Left ventricle myocardium inferior (tissue), 1 donor: ENCODE results near the gene HBP1. TPM values are rescaled to one million over a fixed set of nuclear protein-coding genes. Genes with fewer than 3 reads are reported as not detected.

ENCODE experiments used
- DNase-seq: peaks from one replicate; pipeline ENCODE4 v3.0.0-alpha.2; 2020
- H3K27ac ChIP-seq: fragments of 200-600 bp; replicated peaks from 2 replicates; pipeline ENCODE4 v1.8.0; 2021
- H3K27me3 ChIP-seq: fragments of 200-600 bp; 2 replicates; pipeline ENCODE4 v1.8.0; 2021; ENCODE audit warnings: low read depth
- H3K36me3 ChIP-seq: fragments of 200-600 bp; 2 replicates; pipeline ENCODE4 v1.8.0; 2021
- H3K4me1 ChIP-seq: fragments of 200-600 bp; 2 replicates; pipeline ENCODE4 v1.8.0; 2021
- H3K4me3 ChIP-seq: fragments of 200-600 bp; 2 replicates; pipeline ENCODE4 v1.8.0; 2021; ENCODE audit warnings: mild to moderate bottlenecking, moderate library complexity
- H3K9me3 ChIP-seq: fragments of 200-600 bp; replicated peaks from 2 replicates; pipeline ENCODE4 v1.8.0; 2021
- CTCF ChIP-seq: fragments of 200-600 bp; IDR thresholded peaks from 2 replicates; pipeline ENCODE4 v1.8.0; 2021; ENCODE audit warnings: antibody characterized with exemption, mild to moderate bottlenecking, borderline replicate concordance
- intact Hi-C: fragments of 100-400 bp; cut with micrococcal nuclease; formaldehyde crosslinking; loops from one replicate; pipeline ENCODE4 v1.11.0; 2022
- long read RNA-seq: library from polyadenylated mRNA; unstranded; transcript quantifications from one replicate; pipeline ENCODE4 v2.0.0, GENCODE V29; 2021
- total RNA-seq: library from RNA; stranded (reverse); fragmentation: NEBNext Ultra II Directional; extraction: Animal tissue kit (Norgen Biotek cat#: 25700); gene quantifications from one replicate; pipeline ENCODE4 v1.2.1, GENCODE V29; 2021
- donor health status: DM: no; HTN: yes; CAD: no; lungs with severe emphysema.

The HBP1 gene
- 56.9 TPM for total RNA-seq
- long read RNA-seq, transcript HBP1-201 (11 exons, 2,829 nt) = minor isoform, 13 of 48 reads
- long read RNA-seq, transcript HBP1-208 (11 exons, 2,704 nt) = major isoform, 23 of 48 reads
- long read RNA-seq, partial matches to known transcripts = 5 of 48 reads
- long read RNA-seq, other reads (novel, unspliced or antisense) = 7 of 48 reads

- Histone ChIP-seq H3K36me3 (no peaks in the 10 kb centered on the region), H3K9me3 (no peaks in the 10 kb centered on the region), H3K27ac (peak within 1 kb of the TSS; percentile 96), H3K27me3 (no peaks in the 10 kb centered on the region), H3K4me1 (peaks cover 54% of the 10 kb centered on the region), H3K4me3 (peak within 1 kb of the TSS; percentile 84)
- peak; percentile 99 for DNase-seq
- no peak for TF ChIP-seq CTCF
- intact Hi-C loops = no loop called here
These were observed at the start of gene HBP1 for GRCh38 chr7:107168233-107169119. Gene HBP1 (plus strand): TSS chr7:107169003. CDS start chr7:107179894, 10,891 bp downstream.

- Histone ChIP-seq H3K36me3 (no peaks in the 10 kb centered on the region), H3K27ac (no peak overlapping the region), H3K4me3 (no peak overlapping the region), H3K4me1 (peaks cover 35% of the 10 kb centered on the region), H3K27me3 (no peaks in the 10 kb centered on the region), H3K9me3 (no peaks in the 10 kb centered on the region)
- intact Hi-C loops = no loop called here
- TF ChIP-seq CTCF = no peak
- DNase-seq = no peak
These were observed 49.3 kb upstream of the HBP1 start for GRCh38 chr7:107119376-107120105.

DNA sequence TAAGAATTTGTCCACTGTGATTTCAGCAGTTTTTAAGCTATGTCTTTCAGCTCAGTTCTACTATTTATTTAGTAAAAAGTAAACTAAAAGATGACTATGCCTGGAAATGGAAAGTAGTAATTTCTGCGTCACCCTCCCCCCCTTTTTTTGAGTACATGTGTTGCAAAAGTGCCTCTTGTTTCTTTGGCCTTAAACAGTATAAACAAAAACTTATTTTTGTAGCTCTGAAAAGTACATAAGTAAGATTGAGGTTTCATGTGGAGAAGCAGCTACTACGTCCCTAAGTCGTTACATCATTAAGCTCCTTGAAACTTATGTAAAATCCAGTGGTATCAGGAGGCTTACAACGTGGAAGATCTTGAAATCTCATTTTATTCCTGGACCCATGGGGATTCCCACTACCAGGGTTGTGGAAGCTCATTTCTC is 46.3 kb upstream of the HBP1 start:
- intact Hi-C loops = no loop called here

DNA sequence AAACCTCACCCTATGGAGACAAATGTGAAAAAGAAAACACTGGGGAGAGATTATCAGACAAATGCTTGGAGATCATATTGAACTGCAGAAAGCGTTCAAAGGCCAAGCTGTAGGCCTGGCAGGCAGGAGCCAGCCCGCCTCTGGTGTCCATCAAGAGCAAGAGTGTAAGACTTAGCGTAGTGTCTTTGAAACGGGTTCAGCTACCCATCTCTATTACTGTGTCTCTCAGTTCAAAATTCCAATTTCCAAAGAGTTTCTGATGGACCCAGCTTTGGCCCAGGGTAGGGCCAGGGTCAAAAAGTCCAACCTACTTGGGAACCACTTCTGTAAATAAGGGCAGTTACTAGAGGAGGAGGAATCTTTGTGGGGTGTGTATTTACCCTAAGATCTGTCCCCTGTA is 45.4 kb upstream of the HBP1 start:
- Histone ChIP-seq H3K27ac (no peak overlapping the region), H3K4me3 (no peak overlapping the region), H3K36me3 (no peaks in the 10 kb centered on the region), H3K4me1 (peaks cover 10% of the 10 kb centered on the region), H3K27me3 (no peaks in the 10 kb centered on the region), H3K9me3 (no peaks in the 10 kb centered on the region)
- TF ChIP-seq CTCF = no peak
- no peak for DNase-seq
- intact Hi-C loops = no loop called here

More for the DNA sequence above, 46.3 kb upstream of the HBP1 start:
- no peaks in the 10 kb centered on the region for H3K9me3 ChIP-seq
- H3K27ac ChIP-seq = peak overlapping the region; percentile 18
- peaks cover 19% of the 10 kb centered on the region for H3K4me1 ChIP-seq
- no peaks in the 10 kb centered on the region for H3K36me3 ChIP-seq
- DNase-seq = no peak
- H3K27me3 ChIP-seq = no peaks in the 10 kb centered on the region
- TF ChIP-seq CTCF = no peak
- no peak overlapping the region for H3K4me3 ChIP-seq

DNA sequence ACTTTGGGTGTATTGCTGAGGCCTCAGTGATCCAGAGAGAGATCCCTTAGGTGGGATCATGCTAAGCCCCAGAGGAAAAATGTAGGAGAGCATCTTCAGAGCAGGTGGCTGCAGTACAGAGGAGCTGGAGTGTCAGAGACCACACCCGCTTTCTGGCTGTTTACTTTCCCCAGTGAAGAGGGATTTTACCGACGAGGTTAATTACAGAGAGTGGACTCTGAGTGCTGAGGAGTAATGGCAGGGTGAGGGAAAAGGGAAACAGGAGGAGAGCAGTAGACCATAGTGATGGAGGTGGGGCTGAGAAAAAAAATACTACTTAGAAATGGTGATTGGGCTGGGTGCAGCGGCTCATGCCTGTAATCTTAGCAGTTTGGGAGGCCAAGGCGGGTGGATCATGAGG is 43.3 kb upstream of the HBP1 start:
- H3K36me3 ChIP-seq = no peaks in the 10 kb centered on the region
- intact Hi-C loops = no loop called here
- DNase-seq = no peak
- H3K9me3 ChIP-seq = no peaks in the 10 kb centered on the region
- no peaks in the 10 kb centered on the region for H3K27me3 ChIP-seq
- TF ChIP-seq CTCF = no peak
- H3K4me3 ChIP-seq = no peak overlapping the region
- no peaks in the 10 kb centered on the region for H3K4me1 ChIP-seq
- H3K27ac ChIP-seq = no peak overlapping the region
